Transverse colon (tissue), 3 donors: Measurements from ENCODE around the gene TAS1R1.

Experiments
- CTCF ChIP-seq, 5 experiments: fragments of 200-600 bp in 3 of 5; fragments of 450-650 bp in 2 of 5; sonication (generic) in 3 of 5; IDR thresholded peaks; 1 replicate in 2 of 5; 2 replicates in 3 of 5; pipeline ENCODE4 v1.5.1; 2016 to 2017; ENCODE audit warnings: antibody characterized with exemption in 5 of 5, inconsistent platforms in 3 of 5, mild to moderate bottlenecking in 2 of 5, moderate library complexity in 1 of 5
- POLR2A ChIP-seq: fragments of 450-650 bp; IDR thresholded peaks from one replicate; pipeline ENCODE4 v1.6.1; 2016; ENCODE audit warnings: antibody characterized with exemption, mild to moderate bottlenecking, moderate library complexity

DNA sequence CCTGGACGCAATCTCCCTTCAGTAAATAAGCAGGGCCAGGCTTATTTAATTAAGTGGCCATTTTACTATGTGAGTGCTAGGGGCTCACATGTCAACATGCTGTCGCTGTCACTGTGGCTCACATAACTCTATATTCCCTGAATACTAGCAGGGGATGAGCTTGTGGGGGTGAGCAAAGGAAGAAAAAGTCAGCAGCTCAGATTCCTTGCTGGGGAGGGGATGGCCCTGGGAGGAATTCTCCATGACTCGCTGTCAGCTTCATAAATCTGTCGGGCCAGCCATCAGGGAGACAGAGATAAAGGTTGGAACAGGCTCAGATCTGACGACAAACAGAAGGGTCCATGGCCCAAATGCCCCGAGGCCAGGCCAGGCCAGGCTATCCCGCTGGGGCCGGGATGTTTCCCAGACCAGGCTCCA is 37.7 kb upstream of the TAS1R1 start:
- TF ChIP-seq CTCF (IDR thresholded peaks at IDR 0.05) (no peak), POLR2A (no peak)
